Measurements from ENCODE around the gene ENTREP3. TPM values are rescaled to one million over a fixed set of nuclear protein-coding genes. Genes with fewer than 3 reads are reported as not detected.
"Not testable (repeated sequence)": the region's sequence is repeated elsewhere in the genome, so short reads cannot be mapped to it uniquely, and the experiment has no call there.

ENTREP3 gene
- total RNA-seq, 4 donors from 2014 or later: 9.0 to 21.9 (median 15.7) TPM

DNA sequence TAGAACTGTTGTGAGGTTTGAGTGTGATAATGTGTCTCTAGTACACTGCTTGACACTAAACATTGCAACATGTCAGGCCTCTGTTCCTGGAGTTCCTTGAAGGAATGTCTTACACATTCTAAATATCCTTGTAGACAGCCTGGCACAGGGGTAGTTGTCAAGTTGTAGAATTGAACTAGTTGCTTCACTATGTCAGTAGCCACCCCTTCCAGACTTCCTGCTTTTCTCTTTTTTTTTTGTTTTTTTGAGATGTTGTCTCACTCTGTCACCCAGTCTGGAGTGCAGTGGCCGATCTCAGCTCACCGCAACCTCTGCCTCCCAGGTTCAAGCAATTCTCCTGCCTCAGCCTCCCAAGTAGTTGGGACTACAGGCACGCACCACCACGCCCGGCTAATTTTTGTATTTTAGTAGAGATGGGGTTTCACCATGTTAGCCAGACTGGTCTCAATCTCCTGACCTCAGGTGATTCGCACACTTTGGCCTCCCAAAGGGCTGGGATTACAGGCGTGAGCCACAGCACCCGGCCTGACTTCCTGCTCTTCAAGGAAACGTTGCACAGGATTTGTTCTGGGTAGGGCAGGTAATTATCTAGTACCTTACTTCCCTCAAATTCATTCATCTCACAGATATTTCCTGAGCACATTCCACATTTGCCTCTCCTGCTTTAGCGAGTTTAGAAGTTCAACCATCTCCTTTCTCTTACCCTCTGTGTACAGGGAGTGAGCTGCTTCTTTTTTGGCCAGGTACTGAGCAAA, 34.9 kb downstream of the ENTREP3 start:
- H3K9me3 ChIP-seq; H3K27me3 ChIP-seq; intact Hi-C loops (cut with DNase I; ENCODE audit: low total_unique reads); in situ Hi-C loops (cut with MboI; ENCODE audit: low pct_ligation_motif_present in 1 of 4, low pct_unique_long_range_greater_than_20kb in 1 of 4, low sequenced_read_pairs in 3 of 4); H3K36me3 ChIP-seq; H3K4me3 ChIP-seq: not testable (repeated sequence)
- DNase-seq: peak; percentile 62
- 56 to 70% methylated on average over 4 to 10 of the region's 10 CpGs for WGBS, 2 donors (ENCODE audit: low coverage in 1 of 2)
- Histone ChIP-seq H3K27ac (peak overlapping the region; percentile 72 to 86 (median 80)), H3K4me1 (peaks cover 10 to 25% (median 18%) of the 10 kb centered on the region in 4 donors)
- TF ChIP-seq POLR2A (IDR thresholded peaks at IDR 0.05) (peak; percentile 50), POLR2AphosphoS5 (IDR thresholded peaks at IDR 0.05) (peak in 2 of 3 donors; percentile 40 to 52)

DNA sequence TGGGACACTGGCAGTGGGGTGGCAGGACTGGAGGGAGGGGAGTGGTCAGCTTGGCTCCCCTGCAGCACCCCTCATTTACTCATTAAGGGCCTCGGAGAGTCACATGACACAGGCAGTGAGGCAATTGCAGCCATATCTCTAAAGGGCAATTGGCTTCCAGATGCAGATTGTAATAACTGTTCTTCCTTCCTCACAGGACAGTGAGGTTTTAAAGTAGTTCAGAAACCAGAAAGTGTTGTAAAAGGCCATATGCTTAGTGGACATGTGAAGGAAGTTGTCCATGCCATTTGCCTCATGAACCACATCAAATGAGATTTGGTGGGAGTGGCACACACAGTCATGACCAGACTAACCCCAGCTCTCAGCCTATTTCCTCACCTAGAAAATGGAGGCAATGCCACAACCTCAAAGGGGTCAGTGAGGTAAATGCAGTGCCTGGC, 35.7 kb downstream of the ENTREP3 start:
- Histone ChIP-seq H3K27ac (peak overlapping the region; percentile 72 to 86 (median 80)), H3K4me1 (peaks cover 10 to 21% (median 18%) of the 10 kb centered on the region in 4 donors), H3K9me3 (no peaks in the 10 kb centered on the region), H3K4me3 (no peak overlapping the region), H3K27me3 (no peaks in the 10 kb centered on the region), H3K36me3 (no peaks in the 10 kb centered on the region)
- in situ Hi-C loops (cut with MboI; ENCODE audit: low pct_ligation_motif_present in 1 of 4, low pct_unique_long_range_greater_than_20kb in 1 of 4, low sequenced_read_pairs in 3 of 4): no loop called here
- DNase-seq: peak; percentile 41
- intact Hi-C loops (cut with DNase I; ENCODE audit: low total_unique reads): no loop called here
- 0 to 20% methylated on average over 1 of the region's 1 CpG for WGBS, 2 donors (ENCODE audit: low coverage in 1 of 2)
- TF ChIP-seq POLR2A (IDR thresholded peaks at IDR 0.05) (no peak), POLR2AphosphoS5 (IDR thresholded peaks at IDR 0.05) (no peak), EP300 (IDR thresholded peaks at IDR 0.05; ENCODE audit: low read depth) (no peak)
- TF ChIP-seq, protein P1, sequence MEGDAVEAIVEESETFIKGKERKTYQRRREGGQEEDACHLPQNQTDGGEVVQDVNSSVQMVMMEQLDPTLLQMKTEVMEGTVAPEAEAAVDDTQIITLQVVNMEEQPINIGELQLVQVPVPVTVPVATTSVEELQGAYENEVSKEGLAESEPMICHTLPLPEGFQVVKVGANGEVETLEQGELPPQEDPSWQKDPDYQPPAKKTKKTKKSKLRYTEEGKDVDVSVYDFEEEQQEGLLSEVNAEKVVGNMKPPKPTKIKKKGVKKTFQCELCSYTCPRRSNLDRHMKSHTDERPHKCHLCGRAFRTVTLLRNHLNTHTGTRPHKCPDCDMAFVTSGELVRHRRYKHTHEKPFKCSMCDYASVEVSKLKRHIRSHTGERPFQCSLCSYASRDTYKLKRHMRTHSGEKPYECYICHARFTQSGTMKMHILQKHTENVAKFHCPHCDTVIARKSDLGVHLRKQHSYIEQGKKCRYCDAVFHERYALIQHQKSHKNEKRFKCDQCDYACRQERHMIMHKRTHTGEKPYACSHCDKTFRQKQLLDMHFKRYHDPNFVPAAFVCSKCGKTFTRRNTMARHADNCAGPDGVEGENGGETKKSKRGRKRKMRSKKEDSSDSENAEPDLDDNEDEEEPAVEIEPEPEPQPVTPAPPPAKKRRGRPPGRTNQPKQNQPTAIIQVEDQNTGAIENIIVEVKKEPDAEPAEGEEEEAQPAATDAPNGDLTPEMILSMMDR (IDR thresholded peaks at IDR 0.05): no peak

DNA sequence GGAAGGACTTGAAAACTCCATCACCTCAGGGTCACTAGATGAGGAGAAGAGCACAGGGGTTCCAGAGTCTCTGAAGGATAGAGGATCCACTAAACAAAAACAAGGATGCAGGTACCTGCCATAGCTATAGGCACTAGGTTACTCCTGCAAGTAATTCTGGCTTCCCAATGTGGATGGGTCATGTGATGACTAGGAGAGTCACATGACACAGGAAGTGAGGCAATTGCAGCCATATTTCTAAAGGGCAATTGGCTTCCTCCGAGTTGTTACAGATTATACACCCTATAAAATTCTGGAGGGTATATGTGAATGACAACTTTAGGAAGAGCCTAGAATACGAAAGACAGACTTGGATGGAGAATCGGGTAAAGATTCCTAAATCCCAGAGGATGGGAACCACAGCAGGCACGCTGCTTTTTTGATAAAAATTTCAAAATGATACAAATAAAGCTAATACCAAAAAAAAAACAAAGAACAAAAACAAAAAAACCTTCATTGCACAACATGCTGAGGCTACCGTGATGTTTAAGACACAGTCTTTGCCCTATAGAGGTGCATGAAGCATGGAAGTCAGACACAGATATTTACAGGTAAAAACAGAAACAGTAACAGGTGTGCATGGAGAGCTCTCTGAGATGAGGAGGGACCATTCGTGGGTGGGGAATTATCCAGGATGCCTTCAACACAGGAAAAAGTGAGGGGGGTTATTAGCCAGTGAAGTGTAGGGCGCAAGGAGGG, 36.3 kb downstream of the ENTREP3 start:
- Histone ChIP-seq H3K27me3 (no peaks in the 10 kb centered on the region), H3K27ac (peak overlapping the region; percentile 72 to 86 (median 80)), H3K9me3 (no peaks in the 10 kb centered on the region), H3K4me1 (peaks cover 10 to 21% (median 18%) of the 10 kb centered on the region in 4 donors), H3K36me3 (no peaks in the 10 kb centered on the region), H3K4me3 (no peak overlapping the region)
- TF ChIP-seq POLR2AphosphoS5 (IDR thresholded peaks at IDR 0.05) (no peak), POLR2A (IDR thresholded peaks at IDR 0.05) (no peak), EP300 (IDR thresholded peaks at IDR 0.05; ENCODE audit: low read depth) (no peak)
- TF ChIP-seq, protein P1 (IDR thresholded peaks at IDR 0.05): no peak
- intact Hi-C loops (cut with DNase I; ENCODE audit: low total_unique reads) (no loop called here), in situ Hi-C loops (cut with MboI; ENCODE audit: low pct_ligation_motif_present in 1 of 4, low pct_unique_long_range_greater_than_20kb in 1 of 4, low sequenced_read_pairs in 3 of 4) (no loop called here)
- peak; percentile 51 for DNase-seq
- 51% methylated on average over 6 to 7 of the region's 7 CpGs for WGBS, 2 donors (ENCODE audit: low coverage in 1 of 2)

DNA sequence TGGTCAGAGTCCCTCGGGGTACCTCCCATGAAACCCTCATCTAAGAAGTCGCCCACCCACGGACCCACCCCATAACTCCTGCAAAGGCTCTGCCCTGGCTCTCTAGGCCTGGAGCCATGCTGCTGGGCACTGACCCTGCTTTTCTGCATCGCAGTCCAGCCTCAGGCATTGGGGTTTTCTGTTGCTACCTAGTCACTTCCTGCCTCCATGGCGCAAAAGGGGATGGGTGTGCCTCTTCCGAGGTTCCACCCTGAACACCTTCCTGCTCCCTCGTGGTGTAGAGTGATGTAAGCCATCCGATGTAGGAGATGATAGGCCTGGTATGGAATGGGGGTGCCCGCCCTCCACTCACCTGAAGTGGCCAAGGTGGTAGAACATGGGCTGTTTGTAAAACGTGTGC, 40.6 kb downstream of the ENTREP3 start:
- H3K4me3 ChIP-seq; H3K27me3 ChIP-seq; H3K36me3 ChIP-seq; intact Hi-C loops (cut with DNase I; ENCODE audit: low total_unique reads); in situ Hi-C loops (cut with MboI; ENCODE audit: low pct_ligation_motif_present in 1 of 4, low pct_unique_long_range_greater_than_20kb in 1 of 4, low sequenced_read_pairs in 3 of 4); H3K9me3 ChIP-seq; DNase-seq; H3K27ac ChIP-seq: not testable (repeated sequence)
- peaks cover 8 to 13% (median 9%) of the 10 kb centered on the region in 4 donors for H3K4me1 ChIP-seq
- 70% methylated on average over 6 of the region's 10 CpGs; no CpG with 5 or more reads in 1 of the 2 donors for WGBS, 2 donors (ENCODE audit: low coverage in 1 of 2)

DNA sequence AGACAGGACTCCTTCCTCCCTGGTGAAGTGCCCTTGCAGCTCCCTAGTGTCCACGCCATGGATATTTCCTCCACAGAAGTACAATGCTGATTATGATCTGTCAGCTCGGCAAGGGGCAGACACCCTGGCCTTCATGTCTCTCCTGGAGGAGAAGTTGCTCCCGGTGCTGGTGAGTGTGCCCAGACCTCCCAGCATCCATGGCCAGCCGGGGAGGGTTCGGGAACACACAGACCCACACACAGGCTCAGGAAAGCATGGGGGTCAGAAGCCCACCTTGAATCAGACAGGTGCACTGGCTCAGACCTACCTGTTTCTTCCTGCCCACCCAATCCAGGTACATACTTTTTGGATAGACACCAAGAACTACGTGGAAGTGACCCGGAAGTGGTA, 43.2 kb downstream of the ENTREP3 start:
- peaks cover 17 to 22% (median 21%) of the 10 kb centered on the region in 4 donors for H3K4me1 ChIP-seq
- in situ Hi-C loops (cut with MboI; ENCODE audit: low pct_ligation_motif_present in 1 of 4, low pct_unique_long_range_greater_than_20kb in 1 of 4, low sequenced_read_pairs in 3 of 4); H3K36me3 ChIP-seq; H3K9me3 ChIP-seq; intact Hi-C loops (cut with DNase I; ENCODE audit: low total_unique reads); H3K4me3 ChIP-seq; H3K27me3 ChIP-seq; H3K27ac ChIP-seq; DNase-seq: not testable (repeated sequence)
- WGBS, 2 donors (ENCODE audit: low coverage in 1 of 2): 89% methylated on average over 5 of the region's 7 CpGs; no CpG with 5 or more reads in 1 of the 2 donors

DNA sequence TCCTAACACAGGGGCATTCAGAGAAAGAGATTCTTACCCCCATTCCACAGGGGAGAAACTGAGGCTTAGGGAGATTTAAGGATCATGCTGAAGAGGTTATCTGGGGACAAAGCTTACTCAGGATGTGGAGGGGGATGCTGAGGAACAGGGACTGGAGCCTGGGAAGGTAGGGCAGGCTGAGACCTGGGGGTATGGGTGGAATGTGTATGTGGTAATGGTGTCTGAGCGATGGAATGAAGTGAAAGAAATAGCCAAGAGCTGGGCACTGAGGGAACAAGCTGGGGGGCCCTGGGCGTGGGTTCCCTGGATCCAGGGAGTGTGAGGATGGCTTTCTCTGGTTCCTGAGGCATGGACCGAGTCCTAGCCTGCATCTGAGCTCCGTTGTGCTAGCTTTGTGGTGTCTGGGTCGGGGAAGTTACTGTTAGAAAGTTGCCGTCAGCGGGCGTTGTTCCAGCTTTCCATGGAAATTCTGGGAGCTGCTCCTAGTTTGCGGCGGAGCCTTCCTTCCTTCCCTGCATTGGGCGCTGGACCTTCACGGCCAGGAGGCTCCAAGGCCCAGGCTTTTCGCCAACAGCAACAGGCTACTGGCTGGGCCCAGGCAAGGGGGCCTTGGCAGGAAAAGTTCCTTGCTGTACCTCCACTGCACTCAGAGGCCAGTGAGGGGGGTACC, 43.8 kb downstream of the ENTREP3 start:
- H3K27me3 ChIP-seq; in situ Hi-C loops (cut with MboI; ENCODE audit: low pct_ligation_motif_present in 1 of 4, low pct_unique_long_range_greater_than_20kb in 1 of 4, low sequenced_read_pairs in 3 of 4); H3K27ac ChIP-seq; H3K4me3 ChIP-seq; intact Hi-C loops (cut with DNase I; ENCODE audit: low total_unique reads); DNase-seq; H3K9me3 ChIP-seq; H3K36me3 ChIP-seq: not testable (repeated sequence)
- 82% methylated on average over 13 of the region's 13 CpGs; no CpG with 5 or more reads in 1 of the 2 donors for WGBS, 2 donors (ENCODE audit: low coverage in 1 of 2)
- peaks cover 23 to 27% (median 26%) of the 10 kb centered on the region in 4 donors for H3K4me1 ChIP-seq
